NCI-H1694 (cell line): Measurements from ENCODE around the gene ZBP1.

Source experiments
- DNase-seq: peaks from one replicate; lab custom pipeline; 2025; lab: John Stamatoyannopoulos, UW

Gene ZBP1

DNA sequence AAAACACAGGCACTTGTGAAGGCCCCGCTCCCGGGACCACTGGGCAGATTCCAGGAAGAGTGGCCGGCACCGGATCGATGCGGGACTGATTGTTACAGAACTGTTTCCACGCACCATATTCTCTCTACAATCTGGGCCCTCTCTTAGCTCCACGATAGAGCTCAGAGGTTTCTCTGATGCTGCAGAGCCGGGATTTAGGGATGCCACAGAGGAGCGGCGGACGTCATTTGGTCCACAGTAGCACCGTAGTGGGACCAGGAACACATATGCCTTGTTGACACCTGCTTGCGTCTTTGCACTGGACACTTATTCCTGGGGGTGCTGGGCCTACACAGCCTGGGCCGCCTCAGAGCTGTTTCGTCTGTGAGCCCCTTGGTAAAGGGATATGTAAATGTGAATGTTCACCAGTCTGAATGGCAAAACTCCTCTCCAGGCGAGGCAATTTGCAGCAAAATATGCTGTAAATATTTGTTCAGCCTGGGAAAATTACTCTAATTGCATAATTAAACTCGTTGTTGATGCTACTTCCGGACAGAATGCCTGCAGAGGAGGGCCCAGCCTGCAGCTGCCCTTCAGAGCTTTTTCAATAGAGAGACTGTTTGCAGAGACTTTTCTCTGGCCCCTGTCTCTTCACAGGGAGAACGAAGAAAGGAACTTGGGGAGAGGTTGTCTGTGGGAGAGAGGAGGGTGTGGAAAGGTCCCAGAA lies 49.9 kb downstream of the ZBP1 start:
- no peak for DNase-seq

- no peak for DNase-seq
Observed at GRCh38 chr20:57568960-57569359, 51.3 kb downstream of the ZBP1 start.

DNA sequence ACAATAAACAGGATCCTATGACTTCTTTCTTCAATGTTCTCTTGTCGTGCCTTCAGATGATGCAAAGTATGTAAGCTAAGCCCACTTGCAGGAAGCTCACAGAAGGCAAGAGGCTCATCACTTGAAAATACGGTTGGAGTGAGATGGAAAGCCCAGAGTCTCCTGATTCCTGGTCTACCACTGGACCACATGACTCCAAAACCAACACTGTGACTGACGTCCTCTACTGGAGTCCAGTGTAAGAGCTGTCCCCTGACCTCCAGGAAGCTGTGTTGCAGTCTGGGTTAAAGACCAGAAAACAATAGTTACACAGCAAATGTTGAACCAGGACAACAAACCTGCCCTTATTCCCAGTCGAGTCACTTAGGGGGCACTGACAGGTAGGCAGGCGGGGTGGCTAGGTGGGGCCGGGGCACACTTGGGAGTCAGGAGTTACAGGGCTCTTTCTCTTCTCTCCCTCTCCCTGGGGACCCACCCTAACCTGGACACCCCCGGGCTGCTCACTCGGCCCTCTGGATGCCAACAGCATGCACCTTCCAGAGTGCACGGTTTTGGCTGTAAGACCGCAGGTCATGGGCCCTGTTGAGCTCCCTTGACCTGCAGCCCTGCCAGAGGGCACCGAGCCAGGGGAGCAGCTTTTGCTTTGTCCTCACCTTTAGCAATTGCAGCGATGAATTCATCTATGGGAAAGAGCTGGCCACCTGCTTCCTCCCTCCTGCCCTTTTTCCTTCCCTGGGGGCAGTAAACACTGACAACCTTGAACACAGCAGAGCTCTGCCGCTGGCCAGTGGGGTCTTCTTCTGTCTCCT lies 51.9 kb downstream of the ZBP1 start:
- no peak for DNase-seq

GRCh38 chr20:57567471-57568079 lies 52.7 kb downstream of the ZBP1 start:
- no peak for DNase-seq

DNA sequence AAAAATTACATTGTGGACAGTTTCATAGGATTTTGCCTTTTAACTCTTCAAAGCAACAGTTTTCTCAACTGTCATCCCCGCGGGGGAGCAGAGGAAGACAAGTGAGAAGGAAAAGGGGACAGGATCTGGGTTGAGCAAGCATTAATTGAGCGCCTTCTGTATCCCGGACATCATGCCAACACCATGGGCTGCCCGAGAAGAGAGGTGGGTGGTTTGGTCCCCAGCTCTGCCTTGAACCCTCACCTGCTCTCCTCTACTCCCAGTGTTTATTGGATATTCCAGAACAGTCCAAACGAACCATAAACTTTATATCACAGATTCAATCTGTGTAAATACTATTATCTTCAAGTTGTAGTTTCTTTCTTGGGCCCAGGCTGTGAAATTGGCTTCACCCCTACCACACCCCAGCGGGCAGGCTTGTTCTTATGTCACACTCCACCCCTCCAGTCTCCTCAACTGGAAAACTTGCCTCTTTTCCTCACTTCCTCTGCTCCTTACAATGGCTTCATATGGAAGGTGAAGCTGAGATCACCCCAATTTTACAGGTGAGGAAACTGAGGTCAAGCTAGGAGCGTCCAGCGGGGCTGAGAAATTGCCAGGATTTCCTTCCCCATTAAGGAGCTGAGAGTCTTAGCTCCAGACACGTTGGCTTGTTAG lies 53.3 kb downstream of the ZBP1 start:
- DNase-seq = no peak

GRCh38 chr20:57566399-57566798 lies 53.8 kb downstream of the ZBP1 start:
- no peak for DNase-seq

DNA sequence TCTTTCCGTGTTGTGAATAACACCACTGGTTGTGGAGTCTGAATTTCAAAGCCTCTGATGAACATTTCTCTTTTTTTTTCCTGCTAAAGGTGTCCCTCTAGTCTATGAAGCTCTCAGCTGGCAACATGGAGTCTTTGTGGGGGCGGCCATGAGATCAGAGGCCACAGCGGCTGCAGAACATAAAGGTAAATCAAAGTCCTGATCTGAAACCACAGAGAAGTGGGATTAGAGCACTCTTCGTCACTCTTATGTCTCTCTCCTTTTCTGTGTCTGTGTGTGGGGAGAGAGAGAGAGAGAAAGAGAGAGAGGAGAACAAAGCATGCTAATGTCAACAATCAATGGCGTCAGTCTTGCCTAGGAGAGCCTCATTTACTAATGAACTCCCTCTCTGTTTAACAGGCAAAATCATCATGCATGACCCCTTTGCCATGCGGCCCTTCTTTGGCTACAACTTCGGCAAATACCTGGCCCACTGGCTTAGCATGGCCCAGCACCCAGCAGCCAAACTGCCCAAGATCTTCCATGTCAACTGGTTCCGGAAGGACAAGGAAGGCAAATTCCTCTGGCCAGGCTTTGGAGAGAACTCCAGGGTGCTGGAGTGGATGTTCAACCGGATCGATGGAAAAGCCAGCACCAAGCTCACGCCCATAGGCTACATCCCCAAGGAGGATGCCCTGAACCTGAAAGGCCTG lies 55.1 kb downstream of the ZBP1 start:
- no peak for DNase-seq

GRCh38 chr20:57564180-57564802 lies 55.9 kb downstream of the ZBP1 start:
- no peak for DNase-seq

DNA sequence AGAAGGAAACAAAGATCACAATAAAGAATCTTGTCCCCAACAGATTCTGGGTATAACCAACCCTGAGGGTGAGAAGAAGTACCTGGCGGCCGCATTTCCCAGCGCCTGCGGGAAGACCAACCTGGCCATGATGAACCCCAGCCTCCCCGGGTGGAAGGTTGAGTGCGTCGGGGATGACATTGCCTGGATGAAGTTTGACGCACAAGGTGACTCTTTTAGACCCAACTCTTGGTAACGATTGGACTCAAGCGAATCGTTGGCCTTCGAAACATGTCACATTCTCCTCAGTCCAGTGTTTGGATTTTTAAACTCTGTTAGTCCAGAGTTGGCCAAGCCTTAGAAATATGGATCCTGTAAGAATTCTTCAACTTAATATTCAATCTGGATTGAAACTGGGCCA lies 56.7 kb downstream of the ZBP1 start:
- no peak for DNase-seq

DNA sequence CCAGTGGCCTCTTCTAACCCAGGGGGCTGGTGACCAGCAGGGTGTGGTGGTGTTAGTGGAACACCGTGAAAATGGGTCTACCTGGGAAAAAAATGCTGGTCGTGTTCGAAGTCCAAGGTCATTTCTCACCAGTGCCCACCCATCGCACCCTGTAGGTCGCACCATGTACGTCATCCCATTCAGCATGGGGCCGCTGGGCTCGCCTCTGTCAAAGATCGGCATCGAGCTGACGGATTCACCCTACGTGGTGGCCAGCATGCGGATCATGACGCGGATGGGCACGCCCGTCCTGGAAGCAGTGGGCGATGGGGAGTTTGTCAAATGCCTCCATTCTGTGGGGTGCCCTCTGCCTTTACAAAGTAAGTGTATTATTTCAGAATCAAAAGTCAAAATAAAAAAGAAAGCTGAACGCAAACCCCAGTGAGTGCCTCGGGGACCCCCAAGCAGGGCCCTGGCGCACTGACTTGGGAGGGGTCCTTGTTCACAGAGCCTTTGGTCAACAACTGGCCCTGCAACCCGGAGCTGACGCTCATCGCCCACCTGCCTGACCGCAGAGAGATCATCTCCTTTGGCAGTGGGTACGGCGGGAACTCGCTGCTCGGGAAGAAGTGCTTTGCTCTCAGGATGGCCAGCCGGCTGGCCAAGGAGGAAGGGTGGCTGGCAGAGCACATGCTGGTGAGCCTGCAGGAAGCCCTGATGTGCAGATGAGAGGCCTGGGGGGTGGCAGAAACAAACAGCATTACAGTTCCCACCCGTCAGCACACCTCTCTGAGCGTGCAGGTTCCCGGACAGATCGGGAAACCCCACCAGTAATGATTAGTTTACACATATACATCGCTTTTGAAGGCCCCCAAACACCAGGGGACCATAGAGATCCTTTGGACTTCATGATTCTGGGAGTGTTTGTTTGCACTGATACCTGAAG lies 57.4 kb downstream of the ZBP1 start:
- DNase-seq = no peak

GRCh38 chr20:57561356-57562279 lies 58.6 kb downstream of the ZBP1 start:
- no peak for DNase-seq

- no peak for DNase-seq
Observed at GRCh38 chr20:57560554-57561355, 59.5 kb downstream of the ZBP1 start, which contains the start of gene PCK1. Gene PCK1 (plus strand): TSS chr20:57561110. CDS start chr20:57561412, 302 bp downstream.

DNA sequence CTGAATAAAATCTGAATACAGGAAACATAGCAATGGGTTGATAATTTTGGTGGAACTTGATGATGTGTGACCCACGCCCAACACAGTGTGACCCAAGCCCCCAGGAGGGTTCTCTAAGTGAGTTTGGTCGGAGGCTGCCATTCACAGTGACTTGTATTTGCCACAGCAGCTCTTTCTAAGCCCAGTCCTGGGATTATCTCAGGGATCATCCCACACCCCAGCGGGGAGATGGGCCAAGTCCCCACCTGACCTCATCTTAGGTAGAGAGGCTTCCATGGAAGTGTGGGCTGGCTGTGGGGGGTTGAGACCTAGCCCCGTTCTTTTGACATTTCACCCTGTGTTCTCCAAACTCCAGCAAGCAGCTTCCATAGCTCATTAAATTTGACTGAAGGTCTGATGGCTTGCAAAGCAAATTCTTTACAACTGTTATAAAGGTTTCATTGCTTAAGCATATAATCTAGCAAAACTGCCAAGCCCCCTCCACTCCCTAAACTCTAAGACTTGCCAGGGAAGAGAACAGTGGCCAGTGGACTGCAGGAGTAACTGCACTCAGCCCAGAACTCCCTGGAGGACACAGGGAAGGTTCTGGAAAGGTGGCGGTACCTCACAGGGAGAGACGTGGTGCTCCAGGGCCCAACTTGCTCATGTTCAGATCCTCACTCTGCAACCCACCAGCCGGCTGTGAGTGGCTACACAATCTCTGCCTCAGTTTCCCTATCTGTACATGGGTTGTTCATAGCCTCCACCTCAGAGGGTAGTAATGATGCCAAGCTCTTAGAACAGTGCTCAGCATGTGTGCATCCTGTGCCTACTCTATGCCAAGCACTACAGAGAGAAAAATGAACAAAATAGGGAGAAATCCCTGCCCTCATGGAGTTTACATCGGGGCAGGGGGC lies 60.3 kb downstream of the ZBP1 start:
- DNase-seq = no peak

DNA sequence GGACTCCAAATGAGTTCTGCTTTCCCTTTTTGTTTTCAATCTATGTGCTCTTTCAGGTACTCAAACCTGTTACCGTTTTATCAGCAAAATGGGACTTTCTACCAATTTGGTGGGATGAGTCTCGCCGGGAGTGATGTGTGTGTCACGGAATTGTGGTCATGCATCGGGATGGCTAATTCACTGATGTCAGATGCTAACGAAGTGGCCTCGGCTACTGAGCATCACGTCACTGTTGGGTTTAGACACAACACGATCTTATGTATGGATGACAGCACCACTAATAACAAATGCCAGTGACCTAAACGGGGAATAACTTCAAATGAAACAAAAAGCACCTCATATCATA lies 61.0 kb downstream of the ZBP1 start:
- DNase-seq = no peak

DNA sequence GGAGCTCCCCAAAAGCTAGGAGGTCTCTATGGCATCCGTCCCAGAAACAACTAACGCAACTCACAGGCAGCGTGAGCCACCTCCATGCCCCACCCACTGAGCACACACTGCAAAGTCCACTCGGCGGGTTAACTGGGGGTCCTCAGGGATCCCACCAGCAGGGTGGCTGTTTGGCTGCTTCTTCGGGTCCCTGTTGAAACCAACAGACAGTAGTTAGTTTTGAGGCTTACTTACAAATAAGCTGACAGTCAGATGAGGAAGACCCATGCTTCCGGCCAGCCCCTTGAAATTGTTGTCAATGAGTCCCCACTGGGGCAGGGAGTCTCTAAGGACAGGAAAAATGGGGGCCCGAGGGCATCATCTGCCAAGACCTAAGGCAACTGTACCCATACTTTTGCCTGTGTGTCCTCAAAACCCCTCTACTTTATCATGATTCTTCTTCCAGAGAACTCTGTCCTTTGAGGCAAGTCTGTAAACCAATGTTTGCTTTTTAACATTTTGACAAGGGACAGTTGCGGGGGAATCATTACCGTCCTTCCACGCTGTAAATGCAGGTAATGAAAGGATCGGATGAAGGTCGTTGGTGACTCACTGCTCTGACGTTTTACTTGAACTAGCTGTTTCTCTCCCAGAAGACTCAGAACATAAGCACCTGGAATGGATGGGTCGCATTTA lies 61.5 kb downstream of the ZBP1 start:
- DNase-seq = no peak

GRCh38 chr20:57557926-57558613 lies 62.2 kb downstream of the ZBP1 start:
- no peak for DNase-seq
